Measurements from ENCODE around the gene ARHGEF28.
A peak's percentile ranks its signal among the peaks of the same experiment; 100 is the strongest.

ARHGEF28 gene

DNA sequence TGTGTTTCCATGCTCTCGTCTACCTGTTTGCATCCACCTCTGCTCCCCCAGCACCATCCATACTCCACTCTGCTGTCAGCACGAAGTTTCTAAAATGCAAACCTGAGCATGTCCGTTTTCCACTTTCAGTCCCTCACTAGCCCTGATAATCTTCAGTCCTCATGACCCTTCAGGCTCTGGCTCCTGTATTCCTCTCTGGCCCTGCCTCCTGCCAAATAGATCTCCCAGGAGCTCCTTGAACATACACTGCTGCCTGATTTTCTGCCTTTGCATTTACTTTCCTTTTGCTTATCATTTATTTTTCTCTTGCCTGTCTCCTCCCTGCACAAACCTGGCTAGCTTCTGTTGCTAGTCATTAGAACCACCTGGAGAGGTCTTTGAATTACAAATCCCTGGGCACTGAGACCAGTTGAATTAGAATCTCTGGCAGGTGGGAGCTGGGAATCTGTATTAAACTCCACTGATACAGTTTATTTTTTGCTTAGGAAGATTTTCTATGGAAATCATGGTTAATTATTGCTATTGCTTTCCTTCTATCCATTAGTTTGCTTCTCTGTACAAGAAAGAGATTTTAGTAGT is 18.5 kb downstream of the ARHGEF28 start:
- no peak overlapping the region for H3K4me3 ChIP-seq (ENCODE audit: low read length)
- no peak for DNase-seq (ENCODE audit: low read depth)
- TF ChIP-seq, protein P1, sequence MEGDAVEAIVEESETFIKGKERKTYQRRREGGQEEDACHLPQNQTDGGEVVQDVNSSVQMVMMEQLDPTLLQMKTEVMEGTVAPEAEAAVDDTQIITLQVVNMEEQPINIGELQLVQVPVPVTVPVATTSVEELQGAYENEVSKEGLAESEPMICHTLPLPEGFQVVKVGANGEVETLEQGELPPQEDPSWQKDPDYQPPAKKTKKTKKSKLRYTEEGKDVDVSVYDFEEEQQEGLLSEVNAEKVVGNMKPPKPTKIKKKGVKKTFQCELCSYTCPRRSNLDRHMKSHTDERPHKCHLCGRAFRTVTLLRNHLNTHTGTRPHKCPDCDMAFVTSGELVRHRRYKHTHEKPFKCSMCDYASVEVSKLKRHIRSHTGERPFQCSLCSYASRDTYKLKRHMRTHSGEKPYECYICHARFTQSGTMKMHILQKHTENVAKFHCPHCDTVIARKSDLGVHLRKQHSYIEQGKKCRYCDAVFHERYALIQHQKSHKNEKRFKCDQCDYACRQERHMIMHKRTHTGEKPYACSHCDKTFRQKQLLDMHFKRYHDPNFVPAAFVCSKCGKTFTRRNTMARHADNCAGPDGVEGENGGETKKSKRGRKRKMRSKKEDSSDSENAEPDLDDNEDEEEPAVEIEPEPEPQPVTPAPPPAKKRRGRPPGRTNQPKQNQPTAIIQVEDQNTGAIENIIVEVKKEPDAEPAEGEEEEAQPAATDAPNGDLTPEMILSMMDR (conservative IDR thresholded peaks at IDR 0.05; ENCODE audit: low read depth, low read length), result no peak

GRCh38 chr5:73647721-73648120 is 21.7 kb downstream of the ARHGEF28 start:
- TF ChIP-seq, protein P1 (conservative IDR thresholded peaks at IDR 0.05; ENCODE audit: low read depth, low read length), result no peak
- no peak overlapping the region for H3K4me3 ChIP-seq (ENCODE audit: low read length)
- DNase-seq (ENCODE audit: low read depth), result no peak

DNA sequence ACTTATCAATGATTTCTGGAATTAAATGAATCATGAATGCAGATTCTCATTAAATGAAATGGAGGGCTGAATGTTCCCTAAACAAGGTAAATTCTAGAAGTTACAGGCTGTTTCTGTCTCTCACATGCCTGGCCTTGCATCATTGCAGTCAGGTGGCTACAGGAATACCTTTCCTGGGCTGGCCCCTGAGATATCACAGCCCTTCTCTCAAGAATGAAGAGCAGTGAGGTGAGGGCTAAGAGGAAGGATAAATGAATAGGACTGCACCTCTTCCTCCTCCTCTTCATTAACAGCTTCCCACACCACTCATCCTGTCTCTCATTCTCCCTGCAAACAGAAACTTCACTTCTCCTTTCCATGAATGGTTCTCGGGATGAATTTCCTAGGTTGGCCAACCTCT is 22.5 kb downstream of the ARHGEF28 start:
- TF ChIP-seq, protein P1 (conservative IDR thresholded peaks at IDR 0.05; ENCODE audit: low read depth, low read length), result no peak
- H3K4me3 ChIP-seq (ENCODE audit: low read length), result no peak overlapping the region
- no peak for DNase-seq (ENCODE audit: low read depth)

DNA sequence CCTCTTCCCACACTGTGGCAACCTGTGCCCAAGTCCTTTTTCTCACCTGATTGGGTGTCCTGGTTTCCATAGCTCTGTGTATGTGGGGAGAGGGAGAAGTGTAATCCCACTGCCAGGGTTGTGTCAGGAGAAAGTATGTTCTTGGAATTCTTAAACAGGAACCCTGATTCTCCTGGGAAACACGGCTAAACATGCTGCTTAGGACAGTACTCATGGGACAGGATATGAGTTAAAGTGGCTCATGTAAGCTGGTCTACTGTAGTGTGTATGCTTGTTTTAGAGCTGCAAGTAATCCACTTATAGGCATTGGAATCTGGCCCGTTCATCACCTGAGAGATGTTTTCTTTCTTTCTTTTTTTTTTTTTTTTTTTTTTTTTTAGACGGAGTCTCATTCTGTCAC is 23.9 kb downstream of the ARHGEF28 start:
- TF ChIP-seq, protein P1 (conservative IDR thresholded peaks at IDR 0.05; ENCODE audit: low read depth, low read length), result no peak
- H3K4me3 ChIP-seq (ENCODE audit: low read length), result no peak overlapping the region
- no peak for DNase-seq (ENCODE audit: low read depth)

DNA sequence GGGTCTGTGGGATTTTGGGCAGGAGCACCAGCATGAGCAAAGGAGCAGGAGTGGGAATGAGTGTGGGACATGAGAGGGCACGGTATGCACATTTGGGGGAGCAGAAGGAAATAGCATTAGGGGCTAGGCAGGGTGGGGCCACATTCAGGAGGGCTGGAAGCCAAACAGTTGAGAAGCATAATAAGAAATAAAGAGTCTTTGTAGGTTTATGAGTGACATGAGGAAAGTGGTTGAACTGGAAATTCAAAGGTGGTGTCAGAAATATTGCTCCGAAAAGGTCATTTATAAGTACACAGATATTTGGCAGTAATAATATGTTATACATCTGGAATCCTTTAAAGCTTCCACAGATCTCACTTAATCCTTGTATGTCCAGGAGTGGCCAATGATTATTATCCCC is 26.4 kb downstream of the ARHGEF28 start:
- no peak overlapping the region for H3K4me3 ChIP-seq (ENCODE audit: low read length)
- DNase-seq (ENCODE audit: low read depth), result no peak
- TF ChIP-seq, protein P1 (conservative IDR thresholded peaks at IDR 0.05; ENCODE audit: low read depth, low read length), result no peak

DNA sequence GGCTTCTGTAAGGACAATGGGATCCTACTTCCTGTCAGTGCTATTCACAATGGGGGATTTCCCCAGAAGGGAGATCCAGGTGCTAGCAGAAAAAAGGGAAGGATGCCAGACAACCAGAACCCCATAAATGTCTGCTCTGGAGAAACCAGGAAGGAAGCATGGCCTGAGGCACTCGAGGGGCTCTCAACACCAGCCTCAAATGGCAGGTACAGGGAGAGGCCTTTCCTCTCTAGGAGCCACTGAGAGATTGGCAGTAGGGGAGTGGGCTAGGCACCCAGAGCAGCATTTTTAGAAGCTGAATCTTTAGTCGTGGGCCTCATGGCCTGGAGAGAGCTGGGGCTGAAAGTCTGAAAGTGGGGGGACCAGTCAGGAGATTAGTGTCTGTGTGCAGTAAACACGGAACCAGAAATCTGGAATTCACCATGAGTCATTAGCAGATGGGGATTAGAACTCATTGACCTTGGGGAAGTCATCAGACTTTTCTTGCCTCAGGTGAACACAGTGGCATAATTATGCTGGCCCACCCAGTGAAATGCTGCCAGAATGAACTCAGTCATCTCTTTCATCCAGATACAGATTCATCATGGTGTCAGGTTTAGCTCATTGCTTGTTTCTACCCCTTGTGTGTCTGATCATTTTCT is 28.3 kb downstream of the ARHGEF28 start:
- DNase-seq (ENCODE audit: low read depth), result peak; percentile 70
- TF ChIP-seq, protein P1 (conservative IDR thresholded peaks at IDR 0.05; ENCODE audit: low read depth, low read length), result no peak
- H3K4me3 ChIP-seq (ENCODE audit: low read length), result no peak overlapping the region

DNA sequence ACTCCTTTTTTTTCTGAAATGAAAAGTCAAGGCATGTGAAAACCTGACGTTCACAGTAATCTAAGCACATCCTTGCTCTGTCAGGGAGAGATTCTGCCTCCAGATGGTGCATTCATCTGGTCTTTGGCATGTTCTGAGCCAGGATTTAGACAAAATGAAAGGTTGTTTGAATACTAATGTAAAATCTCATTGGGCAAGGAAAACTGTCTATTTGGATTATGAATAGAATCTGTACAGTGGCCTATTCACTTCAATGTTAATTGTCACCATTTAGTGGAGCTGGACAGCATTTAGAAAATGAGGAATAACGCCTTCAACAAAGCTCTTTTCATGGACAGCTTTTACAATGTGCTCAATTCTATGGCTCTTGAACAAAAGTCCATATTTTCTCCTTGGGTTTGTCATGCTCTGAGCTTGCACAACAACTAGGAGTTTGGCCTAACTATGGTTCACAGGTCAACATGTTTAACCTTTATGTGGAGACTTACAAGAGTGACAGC is 28.9 kb downstream of the ARHGEF28 start:
- TF ChIP-seq, protein P1 (conservative IDR thresholded peaks at IDR 0.05; ENCODE audit: low read depth, low read length), result no peak
- DNase-seq (ENCODE audit: low read depth), result no peak
- H3K4me3 ChIP-seq (ENCODE audit: low read length), result no peak overlapping the region
